Measurements from ENCODE around the gene MRPL41.
"Not testable (repeated sequence)": the region's sequence is repeated elsewhere in the genome, so short reads cannot be mapped to it uniquely, and the experiment has no call there.

MRPL41 gene

GRCh38 chr9:137545123-137545522 lies 6.6 kb upstream of the MRPL41 start:
- Histone ChIP-seq H2AFZ (ENCODE audit: low read depth, low read length) (no peak overlapping the region), H3K4me3 (ENCODE audit: low read length) (no peak overlapping the region), H3K4me1 (ENCODE audit: low read length) (peaks cover 6% of the 10 kb centered on the region; the same call in 1 of the 2 replicates), H4K20me1 (ENCODE audit: insufficient read depth, low read length) (no peaks in the 10 kb centered on the region), H3K27me3 (ENCODE audit: low read depth, low read length) (no peaks in the 10 kb centered on the region), H3K36me3 (replicated peaks; ENCODE audit: low read depth, low read length) (no peaks in the 10 kb centered on the region), H3K9me3 (ENCODE audit: insufficient read depth, low read length) (no peaks in the 10 kb centered on the region), H3K4me2 (ENCODE audit: low read length) (no peak overlapping the region), H3K79me2 (ENCODE audit: low read length) (no peaks in the 10 kb centered on the region), H3K9ac (ENCODE audit: low read length) (no peak overlapping the region), H3K27ac (ENCODE audit: low read length) (no peak overlapping the region)
- TF ChIP-seq CTCF (IDR thresholded peaks at IDR 0.05; ENCODE audit: low read depth, low read length): no peak
- no peak for TF ChIP-seq EZH2phosphoT487 (IDR thresholded peaks at IDR 0.05; ENCODE audit: low read depth)

- Histone ChIP-seq H3K9ac (ENCODE audit: low read length) (no peak overlapping the region), H3K4me1 (ENCODE audit: low read length) (peaks cover 12% of the 10 kb centered on the region; the same call in 1 of the 2 replicates), H2AFZ (ENCODE audit: low read depth, low read length) (no peak overlapping the region), H3K9me3 (ENCODE audit: insufficient read depth, low read length) (no peaks in the 10 kb centered on the region), H3K27me3 (ENCODE audit: low read depth, low read length) (no peaks in the 10 kb centered on the region), H3K4me2 (ENCODE audit: low read length) (no peak overlapping the region), H3K4me3 (ENCODE audit: low read length) (no peak overlapping the region), H4K20me1 (ENCODE audit: insufficient read depth, low read length) (no peaks in the 10 kb centered on the region), H3K79me2 (ENCODE audit: low read length) (no peaks in the 10 kb centered on the region), H3K27ac (ENCODE audit: low read length) (no peak overlapping the region), H3K36me3 (replicated peaks; ENCODE audit: low read depth, low read length) (no peaks in the 10 kb centered on the region)
- no peak for TF ChIP-seq CTCF (IDR thresholded peaks at IDR 0.05; ENCODE audit: low read depth, low read length)
- no peak for TF ChIP-seq EZH2phosphoT487 (IDR thresholded peaks at IDR 0.05; ENCODE audit: low read depth)
Measured at GRCh38 chr9:137547687-137548543, 3.8 kb upstream of the MRPL41 start.

GRCh38 chr9:137550231-137550621 lies 1.5 kb upstream of the MRPL41 start, which contains the start of gene PNPLA7:
PNPLA7 (minus strand) TSS chr9:137550402; CDS start chr9:137550197, 205 bp downstream.
- H3K4me1 ChIP-seq (ENCODE audit: low read length): peaks cover 12% of the 10 kb centered on the region; the same call in 1 of the 2 replicates

GRCh38 chr9:137550958-137551263 lies 768 bp upstream of the MRPL41 start:
- Histone ChIP-seq H3K36me3 (replicated peaks; ENCODE audit: low read depth, low read length) (peaks cover 13% of the 10 kb centered on the region), H3K4me2 (ENCODE audit: low read length) (peak overlapping the region; percentile 83), H3K9ac (ENCODE audit: low read length) (peak overlapping the region; percentile 70), H3K4me1 (ENCODE audit: low read length) (peaks cover 12% of the 10 kb centered on the region; the same call in 1 of the 2 replicates), H3K4me3 (ENCODE audit: low read length) (peak overlapping the region; percentile 90), H3K27ac (ENCODE audit: low read length) (peak overlapping the region; percentile 41), H2AFZ (ENCODE audit: low read depth, low read length) (0 out of 2 replicates have a peak overlapping the region, but pooled peaks have one; percentile 25)
- H3K9me3 ChIP-seq (ENCODE audit: insufficient read depth, low read length); H4K20me1 ChIP-seq (ENCODE audit: insufficient read depth, low read length); H3K79me2 ChIP-seq (ENCODE audit: low read length); H3K27me3 ChIP-seq (ENCODE audit: low read depth, low read length): not testable (repeated sequence)

More at GRCh38 chr9:137550231-137550621, 1.5 kb upstream of the MRPL41 start, which contains the start of gene PNPLA7:
- Histone ChIP-seq H4K20me1 (ENCODE audit: insufficient read depth, low read length) (peaks cover 3% of the 10 kb centered on the region; the same call in 1 of the 2 replicates), H3K36me3 (replicated peaks; ENCODE audit: low read depth, low read length) (peaks cover 8% of the 10 kb centered on the region), H3K4me2 (ENCODE audit: low read length) (peak within 1 kb of the TSS; percentile 83), H3K4me3 (ENCODE audit: low read length) (peak within 1 kb of the TSS; percentile 90), H3K27ac (ENCODE audit: low read length) (peak within 1 kb of the TSS; percentile 41), H3K9me3 (ENCODE audit: insufficient read depth, low read length) (no peaks in the 10 kb centered on the region), H3K27me3 (ENCODE audit: low read depth, low read length) (no peaks in the 10 kb centered on the region), H3K9ac (ENCODE audit: low read length) (peak within 1 kb of the TSS; percentile 70), H2AFZ (ENCODE audit: low read depth, low read length) (0 out of 2 replicates have a peak within 1 kb of the TSS, but pooled peaks have one; percentile 25), H3K79me2 (ENCODE audit: low read length) (no peaks in the 10 kb centered on the region)
- TF ChIP-seq EZH2phosphoT487 (IDR thresholded peaks at IDR 0.05; ENCODE audit: low read depth): no peak
- TF ChIP-seq CTCF (IDR thresholded peaks at IDR 0.05; ENCODE audit: low read depth, low read length): no peak
